ENCODE results near the gene ME3.

Gene ME3

GRCh38 chr11:86514453-86514852, 158.0 kb downstream of the ME3 start:
- DNase-seq (ENCODE audit: low read depth), result no peak

- DNase-seq (ENCODE audit: low read depth), result no peak
Observed at GRCh38 chr11:86513746-86514373, 158.6 kb downstream of the ME3 start.

GRCh38 chr11:86513138-86513537, 159.3 kb downstream of the ME3 start:
- DNase-seq (ENCODE audit: low read depth), result no peak

GRCh38 chr11:86511086-86511551, 161.3 kb downstream of the ME3 start:
- no peak for DNase-seq (ENCODE audit: low read depth)

GRCh38 chr11:86510674-86511073, 161.7 kb downstream of the ME3 start:
- no peak for DNase-seq (ENCODE audit: low read depth)

GRCh38 chr11:86510097-86510496, 162.3 kb downstream of the ME3 start:
- no peak for DNase-seq (ENCODE audit: low read depth)

- DNase-seq (ENCODE audit: low read depth), result no peak
Observed at GRCh38 chr11:86509588-86509974, 162.8 kb downstream of the ME3 start.

- no peak for DNase-seq (ENCODE audit: low read depth)
Observed at GRCh38 chr11:86508604-86509587, 163.5 kb downstream of the ME3 start.

- no peak for DNase-seq (ENCODE audit: low read depth)
Observed at GRCh38 chr11:86507249-86507845, 165.1 kb downstream of the ME3 start.

GRCh38 chr11:86506235-86506634, 166.2 kb downstream of the ME3 start:
- no peak for DNase-seq (ENCODE audit: low read depth)

GRCh38 chr11:86503131-86503530, 169.3 kb downstream of the ME3 start:
- no peak for DNase-seq (ENCODE audit: low read depth)

- DNase-seq (ENCODE audit: low read depth), result no peak
Observed at GRCh38 chr11:86502137-86502642, 170.2 kb downstream of the ME3 start.

GRCh38 chr11:86500500-86501140, 171.8 kb downstream of the ME3 start:
- DNase-seq (ENCODE audit: low read depth), result no peak

GRCh38 chr11:86499723-86500129, 172.7 kb downstream of the ME3 start:
- DNase-seq (ENCODE audit: low read depth), result no peak

- DNase-seq (ENCODE audit: low read depth), result no peak
Observed at GRCh38 chr11:86497836-86498235, 174.6 kb downstream of the ME3 start.

GRCh38 chr11:86497310-86497709, 175.1 kb downstream of the ME3 start:
- DNase-seq (ENCODE audit: low read depth), result no peak

GRCh38 chr11:86495351-86495750, 177.1 kb downstream of the ME3 start:
- DNase-seq (ENCODE audit: low read depth), result no peak

- DNase-seq (ENCODE audit: low read depth), result no peak
Observed at GRCh38 chr11:86492370-86493010, 179.9 kb downstream of the ME3 start.

GRCh38 chr11:86491027-86491426, 181.4 kb downstream of the ME3 start:
- DNase-seq (ENCODE audit: low read depth), result no peak

GRCh38 chr11:86490582-86490981, 181.8 kb downstream of the ME3 start:
- no peak for DNase-seq (ENCODE audit: low read depth)

- no peak for DNase-seq (ENCODE audit: low read depth)
Observed at GRCh38 chr11:86489442-86489841, 183.0 kb downstream of the ME3 start.

GRCh38 chr11:86488553-86488952, 183.9 kb downstream of the ME3 start:
- no peak for DNase-seq (ENCODE audit: low read depth)

All from stimulated activated CD8-positive, alpha-beta memory T cell treated with anti-CD3 and anti-CD28 coated beads, Interleukin-7, amount 100 ng/mL, for 24 hours (primary cell).